Neural cell (in vitro differentiated cells): ENCODE results near the gene RFX3. TPM values are rescaled to one million over a fixed set of nuclear protein-coding genes. Genes with fewer than 3 reads are reported as not detected.

ENCODE experiments used
- H2AFZ ChIP-seq: fragments of 200-600, 300-800 bp; sonication (generic), shearing (Covaris generic); 2 replicates; pipeline ENCODE4 v1.6.0; 2014; ENCODE audit warnings: low read depth, mild to moderate bottlenecking, antibody characterized with exemption, low read length, moderate library complexity
- H3F3A ChIP-seq: fragments of 200-600 bp; shearing (Covaris generic); 2 replicates; pipeline ENCODE4 v1.6.1; 2016; ENCODE audit warnings: mild to moderate bottlenecking, moderate library complexity, mixed read lengths, antibody characterized with exemption, low read length; ENCODE audit not compliant: insufficient read depth, poor library complexity, severe bottlenecking
- H3K27ac ChIP-seq: fragments of 200-600, 300-800 bp; sonication (generic), shearing (Covaris generic); 2 replicates; pipeline ENCODE4 v1.5.1; 2014; ENCODE audit warnings: mild to moderate bottlenecking, low read length, moderate library complexity
- H3K27me3 ChIP-seq: fragments of 300-800, 200-600 bp; sonication (generic), shearing (Covaris generic); 2 replicates; pipeline ENCODE4 v1.6.0; 2014; ENCODE audit warnings: mild to moderate bottlenecking, low read depth, low read length, moderate library complexity; ENCODE audit not compliant: insufficient read depth
- H3K36me3 ChIP-seq: fragments of 300-800, 200-600 bp; sonication (generic), shearing (Covaris generic); 2 replicates; pipeline ENCODE4 v1.5.1; 2014; ENCODE audit warnings: mild to moderate bottlenecking, antibody characterized with exemption, low read length, moderate library complexity; ENCODE audit not compliant: insufficient read depth
- H3K4me2 ChIP-seq: fragments of 300-800, 200-600 bp; sonication (generic), shearing (Covaris generic); 2 replicates; pipeline ENCODE4 v1.6.0; 2014; ENCODE audit warnings: mild to moderate bottlenecking, low read length
- H3K4me3 ChIP-seq: fragments of 300-800, 200-600 bp; sonication (generic), shearing (Covaris generic); 2 replicates; pipeline ENCODE4 v1.5.1; 2014; ENCODE audit warnings: mild to moderate bottlenecking, low read length, moderate library complexity
- H3K79me2 ChIP-seq: fragments of 200-600 bp; shearing (Covaris generic); replicated peaks from 2 replicates; pipeline ENCODE4 v1.6.0; 2014; ENCODE audit warnings: mild to moderate bottlenecking, low read length, moderate library complexity; ENCODE audit not compliant: insufficient read depth
- H3K9ac ChIP-seq: fragments of 300-800, 200-600 bp; sonication (generic), shearing (Covaris generic); 2 replicates; pipeline ENCODE4 v1.6.1; 2016; ENCODE audit warnings: mild to moderate bottlenecking, low read length, mixed read lengths
- H3K9me2 ChIP-seq: fragments of 200-600 bp; shearing (Covaris generic); 2 replicates; pipeline ENCODE4 v1.6.1; 2016; ENCODE audit warnings: mild to moderate bottlenecking, low read length, mixed read lengths; ENCODE audit not compliant: insufficient read depth
- H3K9me3 ChIP-seq: fragments of 200-600, 300-800 bp; sonication (generic), shearing (Covaris generic); 2 replicates; pipeline ENCODE4 v1.6.1; 2016; ENCODE audit warnings: mild to moderate bottlenecking, mixed run types, low read length, moderate library complexity, mixed read lengths
- H4K20me1 ChIP-seq: fragments of 200-600 bp; shearing (Covaris generic); 2 replicates; pipeline ENCODE4 v1.6.1; 2016; ENCODE audit warnings: mild to moderate bottlenecking, mixed run types; ENCODE audit not compliant: insufficient read depth
- CTCF ChIP-seq: fragments of 450-650 bp; IDR thresholded peaks from 2 replicates; pipeline ENCODE4 v1.5.1; 2014; ENCODE audit warnings: antibody characterized with exemption, mild to moderate bottlenecking, moderate library complexity; ENCODE audit not compliant: poor library complexity, severe bottlenecking
- EP300 ChIP-seq: fragments of 450-650 bp; conservative IDR thresholded peaks from 2 replicates; pipeline ENCODE4 v1.6.1; 2014; ENCODE audit warnings: antibody characterized with exemption, mild to moderate bottlenecking, moderate library complexity; ENCODE audit not compliant: poor library complexity, severe bottlenecking
- EZH2 ChIP-seq: fragments of 200-600, 300-800 bp; shearing (Covaris generic), sonication (generic); IDR thresholded peaks from 2 replicates; pipeline ENCODE4 v1.6.1; 2014; ENCODE audit warnings: antibody characterized with exemption, low read length, borderline replicate concordance, mild to moderate bottlenecking; ENCODE audit not compliant: insufficient read depth, poor library complexity, severe bottlenecking
- MXI1 ChIP-seq: fragments of 450-650 bp; conservative IDR thresholded peaks from 2 replicates; pipeline ENCODE4 v1.6.1; 2014; ENCODE audit warnings: antibody characterized with exemption, mild to moderate bottlenecking; ENCODE audit not compliant: poor library complexity, severe bottlenecking
- POLR2AphosphoS5 ChIP-seq: IDR thresholded peaks from 2 replicates; pipeline ENCODE4 v1.6.1; 2012
- RAD21 ChIP-seq: fragments of 450-650 bp; conservative IDR thresholded peaks from 2 replicates; pipeline ENCODE4 v1.6.1; 2014; ENCODE audit warnings: antibody characterized with exemption, mild to moderate bottlenecking, moderate library complexity
- SMC3 ChIP-seq: fragments of 450-650 bp; conservative IDR thresholded peaks from 2 replicates; pipeline ENCODE4 v1.6.1; 2014; ENCODE audit warnings: antibody characterized with exemption, mild to moderate bottlenecking, moderate library complexity; ENCODE audit not compliant: poor library complexity
- TAF1 ChIP-seq: IDR thresholded peaks from 2 replicates; pipeline ENCODE4 v1.6.1; 2012; ENCODE audit warnings: low read depth
- polyA plus RNA-seq: library from polyadenylated mRNA; depleted of rRNA; stranded (reverse); fragments of >200 nt; gene quantifications from 2 replicates; pipeline ENCODE4 v1.2.3, GENCODE V29; 2014
- TF ChIP-seq, protein P1 (sequence below): IDR thresholded peaks from 2 replicates; pipeline ENCODE4 v1.6.1; 2012; ENCODE audit warnings: borderline replicate concordance

The RFX3 gene
- polyA plus RNA-seq, 1 donor from 2014 or later: 27.6 TPM

DNA sequence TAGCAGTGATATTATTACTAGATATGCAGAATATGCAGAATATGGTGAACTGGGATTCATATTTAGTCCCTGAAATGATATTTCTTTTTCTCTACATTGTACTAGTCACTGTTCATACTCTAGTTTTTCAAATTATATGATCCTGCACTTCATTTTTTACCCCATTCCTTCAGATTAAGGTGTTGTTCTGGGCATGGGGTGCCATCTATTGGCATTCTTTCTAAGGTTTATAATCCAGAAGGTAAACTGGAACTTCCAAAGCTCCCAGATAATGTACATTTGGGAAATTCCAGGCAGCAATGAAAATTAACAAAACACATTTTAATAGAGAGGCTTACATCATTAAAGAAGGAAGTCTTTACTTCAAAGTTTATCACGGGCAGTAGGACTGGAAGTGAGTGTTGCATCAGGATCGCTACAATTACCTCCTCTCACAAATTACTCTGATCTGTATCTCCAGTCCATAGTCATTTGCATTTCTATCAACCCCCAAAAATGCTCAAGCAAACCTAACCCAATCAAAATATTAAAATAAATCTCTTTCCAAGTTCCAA, 12.5 kb downstream of the RFX3 start:
- Histone ChIP-seq H3K4me3 (no peak overlapping the region), H3K9ac (no peak overlapping the region), H3K27me3 (no peaks in the 10 kb centered on the region), H3K27ac (no peak overlapping the region), H3K36me3 (no peaks in the 10 kb centered on the region), H3K9me2 (no peaks in the 10 kb centered on the region), H3K9me3 (no peaks in the 10 kb centered on the region), H3F3A (no peaks in the 10 kb centered on the region), H2AFZ (no peak overlapping the region), H4K20me1 (no peaks in the 10 kb centered on the region), H3K4me2 (no peak overlapping the region), H3K79me2 (peaks cover 86% of the 10 kb centered on the region)
- TF ChIP-seq CTCF: no peak
- TF ChIP-seq TAF1: no peak
- TF ChIP-seq POLR2AphosphoS5: no peak
- TF ChIP-seq SMC3: no peak
- no peak for TF ChIP-seq EP300
- TF ChIP-seq, protein P1, sequence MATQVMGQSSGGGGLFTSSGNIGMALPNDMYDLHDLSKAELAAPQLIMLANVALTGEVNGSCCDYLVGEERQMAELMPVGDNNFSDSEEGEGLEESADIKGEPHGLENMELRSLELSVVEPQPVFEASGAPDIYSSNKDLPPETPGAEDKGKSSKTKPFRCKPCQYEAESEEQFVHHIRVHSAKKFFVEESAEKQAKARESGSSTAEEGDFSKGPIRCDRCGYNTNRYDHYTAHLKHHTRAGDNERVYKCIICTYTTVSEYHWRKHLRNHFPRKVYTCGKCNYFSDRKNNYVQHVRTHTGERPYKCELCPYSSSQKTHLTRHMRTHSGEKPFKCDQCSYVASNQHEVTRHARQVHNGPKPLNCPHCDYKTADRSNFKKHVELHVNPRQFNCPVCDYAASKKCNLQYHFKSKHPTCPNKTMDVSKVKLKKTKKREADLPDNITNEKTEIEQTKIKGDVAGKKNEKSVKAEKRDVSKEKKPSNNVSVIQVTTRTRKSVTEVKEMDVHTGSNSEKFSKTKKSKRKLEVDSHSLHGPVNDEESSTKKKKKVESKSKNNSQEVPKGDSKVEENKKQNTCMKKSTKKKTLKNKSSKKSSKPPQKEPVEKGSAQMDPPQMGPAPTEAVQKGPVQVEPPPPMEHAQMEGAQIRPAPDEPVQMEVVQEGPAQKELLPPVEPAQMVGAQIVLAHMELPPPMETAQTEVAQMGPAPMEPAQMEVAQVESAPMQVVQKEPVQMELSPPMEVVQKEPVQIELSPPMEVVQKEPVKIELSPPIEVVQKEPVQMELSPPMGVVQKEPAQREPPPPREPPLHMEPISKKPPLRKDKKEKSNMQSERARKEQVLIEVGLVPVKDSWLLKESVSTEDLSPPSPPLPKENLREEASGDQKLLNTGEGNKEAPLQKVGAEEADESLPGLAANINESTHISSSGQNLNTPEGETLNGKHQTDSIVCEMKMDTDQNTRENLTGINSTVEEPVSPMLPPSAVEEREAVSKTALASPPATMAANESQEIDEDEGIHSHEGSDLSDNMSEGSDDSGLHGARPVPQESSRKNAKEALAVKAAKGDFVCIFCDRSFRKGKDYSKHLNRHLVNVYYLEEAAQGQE: no peak
- no peak for TF ChIP-seq MXI1

DNA sequence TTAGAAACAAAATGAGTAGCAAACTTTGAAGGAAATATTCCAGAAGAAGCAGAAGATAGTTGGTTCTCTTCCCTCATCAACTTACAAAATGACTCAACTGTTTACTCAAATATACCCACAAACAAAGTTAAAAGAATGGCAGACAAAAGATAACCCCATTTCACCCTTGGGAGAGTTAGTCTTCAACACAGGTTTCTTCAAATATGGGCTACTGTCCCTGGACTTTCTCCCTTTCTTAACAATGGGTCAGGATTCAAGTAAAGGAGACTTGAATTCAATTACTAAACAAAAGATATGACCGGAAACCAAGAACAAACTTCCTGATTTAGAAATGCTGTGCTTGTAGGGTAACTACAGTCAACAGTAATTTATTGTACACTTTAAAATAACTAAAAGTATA, 14.2 kb downstream of the RFX3 start:
- H3K4me2 ChIP-seq: no peak overlapping the region

More for the DNA sequence above, 14.2 kb downstream of the RFX3 start:
- H4K20me1 ChIP-seq: no peaks in the 10 kb centered on the region
- no peak overlapping the region for H2AFZ ChIP-seq
- H3F3A ChIP-seq: no peaks in the 10 kb centered on the region
- H3K27ac ChIP-seq: no peak overlapping the region
- H3K36me3 ChIP-seq: no peaks in the 10 kb centered on the region
- H3K79me2 ChIP-seq: peaks cover 72% of the 10 kb centered on the region
- no peaks in the 10 kb centered on the region for H3K27me3 ChIP-seq
- H3K9ac ChIP-seq: no peak overlapping the region
- TF ChIP-seq POLR2AphosphoS5: no peak
- no peak for TF ChIP-seq EP300
- no peak for TF ChIP-seq EZH2
- no peak for TF ChIP-seq CTCF
- no peak for TF ChIP-seq TAF1
- TF ChIP-seq, protein P1: no peak
- no peak for TF ChIP-seq RAD21
- TF ChIP-seq SMC3: no peak
- no peak for TF ChIP-seq MXI1
- no peaks in the 10 kb centered on the region for H3K9me3 ChIP-seq
- H3K4me3 ChIP-seq: no peak overlapping the region
- no peaks in the 10 kb centered on the region for H3K9me2 ChIP-seq
